Hepatocyte (in vitro differentiated cells): ENCODE data around the gene CERS1. TPM values are rescaled to one million over a fixed set of nuclear protein-coding genes. Genes with fewer than 3 reads are reported as not detected.
A peak's percentile ranks its signal among the peaks of the same experiment; 100 is the strongest.

Experiments used
- DNase-seq: peaks from one replicate; pipeline ENCODE4 v3.0.0-alpha.2; 2016; ENCODE audit warnings: low spot score
- H2AFZ ChIP-seq: fragments of 200-600 bp; sonication (generic); 2 replicates; pipeline ENCODE4 v1.6.0; 2016; ENCODE audit warnings: antibody characterized with exemption, mild to moderate bottlenecking
- H3K27ac ChIP-seq: fragments of 200-600 bp; sonication (generic); 2 replicates; pipeline ENCODE4 v1.5.1; 2016; ENCODE audit warnings: mild to moderate bottlenecking
- H3K27me3 ChIP-seq: fragments of 200-600 bp; sonication (generic); 2 replicates; pipeline ENCODE4 v1.6.1; 2016
- H3K36me3 ChIP-seq: fragments of 200-600 bp; sonication (generic); replicated peaks from 2 replicates; pipeline ENCODE4 v1.5.1; 2016; ENCODE audit warnings: low read depth; ENCODE audit not compliant: insufficient read depth
- H3K4me1 ChIP-seq: fragments of 200-600 bp; sonication (generic); 2 replicates; pipeline ENCODE4 v1.5.1; 2016; ENCODE audit warnings: mild to moderate bottlenecking, moderate library complexity; ENCODE audit not compliant: insufficient read depth
- H3K4me2 ChIP-seq: fragments of 200-600 bp; sonication (generic); 2 replicates; pipeline ENCODE4 v1.6.0; 2016
- H3K4me3 ChIP-seq: fragments of 200-600 bp; sonication (generic); 2 replicates; pipeline ENCODE4 v1.5.1; 2016; ENCODE audit warnings: mild to moderate bottlenecking
- H3K79me2 ChIP-seq: fragments of 200-600 bp; sonication (generic); 2 replicates; pipeline ENCODE4 v1.6.0; 2017; ENCODE audit warnings: mild to moderate bottlenecking
- H3K9me2 ChIP-seq: fragments of 200-600 bp; sonication (generic); replicated peaks from 2 replicates; pipeline ENCODE4 v1.6.0; 2017; ENCODE audit warnings: mild to moderate bottlenecking; ENCODE audit not compliant: insufficient read depth
- H3K9me3 ChIP-seq: fragments of 200-600 bp; sonication (generic); 2 replicates; pipeline ENCODE4 v1.5.1; 2016; ENCODE audit warnings: low read depth, mild to moderate bottlenecking
- H4K20me1 ChIP-seq: fragments of 200-600 bp; sonication (generic); 2 replicates; pipeline ENCODE4 v1.6.0; 2016; ENCODE audit warnings: mild to moderate bottlenecking; ENCODE audit not compliant: insufficient read depth, poor library complexity, severe bottlenecking
- CTCF ChIP-seq: fragments of 200-600 bp; sonication (generic); IDR thresholded peaks from 2 replicates; pipeline ENCODE4 v1.5.1; 2016; ENCODE audit warnings: antibody characterized with exemption, mild to moderate bottlenecking; ENCODE audit not compliant: poor library complexity
- EZH2 ChIP-seq: fragments of 200-600 bp; sonication (generic); IDR thresholded peaks from 2 replicates; pipeline ENCODE4 v1.6.1; 2016; ENCODE audit warnings: antibody characterized with exemption, mild to moderate bottlenecking, borderline replicate concordance
- EZH2phosphoT487 ChIP-seq: fragments of 200-600 bp; sonication (generic); IDR thresholded peaks from one replicate; pipeline ENCODE4 v1.6.1; 2018; ENCODE audit warnings: antibody characterized with exemption, mild to moderate bottlenecking, low read depth, moderate library complexity; ENCODE audit not compliant: unreplicated experiment, severe bottlenecking
- WGBS: methylation state at CpG from one replicate; pipeline ENCODE4 v1.1.6; 2016; ENCODE audit warnings: low lambda C conversion rate; ENCODE audit errors: missing lambda C conversion rate; 5-methylcytosine and 5-hydroxymethylcytosine counted together
- polyA plus RNA-seq: library from polyadenylated mRNA; unstranded; fragments of >200 nt; fragmentation: Nextera tagmentation; extraction: Ambion mirVana; gene quantifications from 2 replicates; pipeline ENCODE4 v1.2.1, GENCODE V29; 2016
- total RNA-seq: library from RNA; depleted of rRNA; stranded (reverse); fragments of >200 nt; gene quantifications from 2 replicates; pipeline ENCODE4 v1.2.3, GENCODE V29; 2014

CERS1 gene
- total and polyA plus RNA-seq, 2 experiments from 2014 or later = 5.3 to 5.7 TPM

- Histone ChIP-seq H4K20me1 (no peaks in the 10 kb centered on the region), H3K4me1 (no peaks in the 10 kb centered on the region), H3K27ac (no peak overlapping the region), H3K9me2 (no peaks in the 10 kb centered on the region), H3K9me3 (no peaks in the 10 kb centered on the region), H3K4me2 (no peak overlapping the region), H3K79me2 (no peaks in the 10 kb centered on the region), H2AFZ (no peak overlapping the region), H3K27me3 (no peaks in the 10 kb centered on the region), H3K4me3 (no peak overlapping the region), H3K36me3 (no peaks in the 10 kb centered on the region)
- WGBS = 98% methylated on average over 29 of the region's 36 CpGs
- peak; percentile 2 for DNase-seq
- TF ChIP-seq EZH2phosphoT487 (no peak), EZH2 (no peak), CTCF (no peak)
Observed at GRCh38 chr19:18906605-18907519, 10.9 kb upstream of the CERS1 start.

- no peaks in the 10 kb centered on the region for H3K9me2 ChIP-seq
- H3K36me3 ChIP-seq = no peaks in the 10 kb centered on the region
- no peak overlapping the region for H3K4me3 ChIP-seq
- TF ChIP-seq CTCF (no peak), EZH2 (no peak), EZH2phosphoT487 (no peak)
- H3K27me3 ChIP-seq = no peaks in the 10 kb centered on the region
- no peaks in the 10 kb centered on the region for H4K20me1 ChIP-seq
- H3K79me2 ChIP-seq = no peaks in the 10 kb centered on the region
- no peaks in the 10 kb centered on the region for H3K9me3 ChIP-seq
- H2AFZ ChIP-seq = no peak overlapping the region
- WGBS = 96% methylated on average over 26 of the region's 26 CpGs
- H3K27ac ChIP-seq = no peak overlapping the region
- no peak for DNase-seq
- no peaks in the 10 kb centered on the region for H3K4me1 ChIP-seq
- no peak overlapping the region for H3K4me2 ChIP-seq
Observed at GRCh38 chr19:18905513-18906236, 9.7 kb upstream of the CERS1 start.

GRCh38 chr19:18905058-18905456, 9.1 kb upstream of the CERS1 start:
- 92% methylated on average over 8 of the region's 8 CpGs for WGBS

More at GRCh38 chr19:18905058-18905456, 9.1 kb upstream of the CERS1 start:
- no peaks in the 10 kb centered on the region for H4K20me1 ChIP-seq
- no peaks in the 10 kb centered on the region for H3K9me2 ChIP-seq
- H2AFZ ChIP-seq = no peak overlapping the region
- no peak overlapping the region for H3K4me2 ChIP-seq
- DNase-seq = peak; percentile 4
- no peaks in the 10 kb centered on the region for H3K4me1 ChIP-seq
- no peak for TF ChIP-seq EZH2phosphoT487
- no peak for TF ChIP-seq CTCF
- TF ChIP-seq EZH2 = no peak
- H3K9me3 ChIP-seq = no peaks in the 10 kb centered on the region
- H3K27me3 ChIP-seq = no peaks in the 10 kb centered on the region
- no peaks in the 10 kb centered on the region for H3K36me3 ChIP-seq
- no peaks in the 10 kb centered on the region for H3K79me2 ChIP-seq
- no peak overlapping the region for H3K4me3 ChIP-seq
- H3K27ac ChIP-seq = no peak overlapping the region
